ENCODE measurements around the gene DOCK7.

Gene DOCK7

DNA sequence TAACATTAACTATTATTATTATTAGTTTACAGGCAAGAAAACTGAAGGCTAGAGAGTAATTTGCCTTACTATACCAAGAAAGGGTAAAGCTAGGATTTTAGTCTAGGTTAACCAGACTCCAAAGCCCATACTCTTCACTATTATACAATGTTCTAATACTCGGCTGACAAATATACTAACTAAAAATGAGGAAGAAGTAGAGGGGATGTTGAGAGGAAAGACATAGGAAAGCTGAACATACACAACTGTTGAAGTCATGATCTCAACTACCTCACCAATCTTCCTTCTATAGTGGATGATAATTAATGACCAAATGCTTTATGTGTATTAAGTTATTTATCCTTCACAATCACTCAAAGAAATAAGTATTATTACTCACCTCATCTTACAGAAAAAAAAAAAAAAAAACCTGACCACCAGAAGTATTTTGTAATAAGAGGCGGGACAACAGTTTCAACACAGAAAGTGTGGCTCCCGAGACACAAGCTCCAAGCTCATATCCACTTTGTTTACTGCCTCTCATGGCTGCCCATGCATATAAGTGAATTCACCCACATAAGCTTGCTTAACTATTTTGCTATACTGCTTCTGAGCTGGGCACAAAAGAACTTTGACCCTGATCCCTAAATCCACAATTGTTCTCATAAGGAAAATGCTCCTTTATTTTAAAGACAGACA is 173.3 kb downstream of the DOCK7 start:
- DNase-seq (ENCODE audit: low spot score in 2 of 2): no peak
- no peak overlapping the region for H3K4me3 Mint-ChIP-seq
- no peak overlapping the region for H3K27ac Mint-ChIP-seq
- H3K27me3 Mint-ChIP-seq: no peaks in the 10 kb centered on the region
- peaks cover 14% of the 10 kb centered on the region for H3K36me3 Mint-ChIP-seq
- no peaks in the 10 kb centered on the region for H3K4me1 Mint-ChIP-seq
- no peak for ATAC-seq (ENCODE audit: low read depth)
- H3K9me3 Mint-ChIP-seq: peaks cover 3% of the 10 kb centered on the region

- Mint-ChIP-seq H3K4me1 (no peaks in the 10 kb centered on the region), H3K27me3 (no peaks in the 10 kb centered on the region), H3K4me3 (no peak overlapping the region), H3K9me3 (no peaks in the 10 kb centered on the region), H3K27ac (no peak overlapping the region), H3K36me3 (peaks cover 6% of the 10 kb centered on the region)
- ATAC-seq (ENCODE audit: low read depth) (no peak), DNase-seq (ENCODE audit: low spot score in 2 of 2) (no peak)
Measured at GRCh38 chr1:62513013-62513412, 175.2 kb downstream of the DOCK7 start.

DNA sequence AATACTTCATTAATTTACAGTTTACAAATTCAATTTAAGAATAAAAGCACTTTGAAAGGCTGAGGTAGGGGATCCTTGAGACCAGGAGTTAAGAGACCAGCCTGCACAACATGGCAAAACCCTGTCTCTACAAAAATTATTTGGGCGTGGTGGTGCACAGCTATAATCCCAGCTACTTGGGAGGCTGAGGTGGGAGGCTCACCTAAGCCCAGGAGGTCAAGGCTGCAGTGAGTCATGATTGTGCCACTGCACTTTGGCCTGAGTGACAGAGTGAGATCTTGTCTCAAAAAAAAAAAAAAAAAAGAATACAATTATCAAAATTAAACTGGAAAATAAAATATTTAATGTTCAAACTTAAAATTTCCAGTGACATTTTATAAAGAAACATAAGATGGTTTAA is 179.2 kb downstream of the DOCK7 start:
- ATAC-seq (ENCODE audit: low read depth) (no peak), DNase-seq (ENCODE audit: low spot score in 2 of 2) (no peak)
- no peaks in the 10 kb centered on the region for H3K4me1 Mint-ChIP-seq
- H3K9me3 Mint-ChIP-seq: no peaks in the 10 kb centered on the region
- no peak overlapping the region for H3K4me3 Mint-ChIP-seq
- H3K27me3 Mint-ChIP-seq: no peaks in the 10 kb centered on the region
- H3K36me3 Mint-ChIP-seq: peaks cover 10% of the 10 kb centered on the region
- H3K27ac Mint-ChIP-seq: no peak overlapping the region

- Mint-ChIP-seq H3K27me3 (no peaks in the 10 kb centered on the region), H3K4me1 (no peaks in the 10 kb centered on the region), H3K27ac (no peak overlapping the region), H3K4me3 (no peak overlapping the region), H3K36me3 (peaks cover 10% of the 10 kb centered on the region), H3K9me3 (no peaks in the 10 kb centered on the region)
- ATAC-seq (ENCODE audit: low read depth) (no peak), DNase-seq (ENCODE audit: low spot score in 2 of 2) (no peak)
Measured at GRCh38 chr1:62508187-62508758, 179.9 kb downstream of the DOCK7 start.

- ATAC-seq (ENCODE audit: low read depth) (no peak), DNase-seq (ENCODE audit: low spot score in 2 of 2) (no peak)
- H3K27ac Mint-ChIP-seq: no peak overlapping the region
- H3K9me3 Mint-ChIP-seq: no peaks in the 10 kb centered on the region
- H3K4me3 Mint-ChIP-seq: no peak overlapping the region
- peaks cover 11% of the 10 kb centered on the region for H3K36me3 Mint-ChIP-seq
- H3K4me1 Mint-ChIP-seq: no peaks in the 10 kb centered on the region
- no peaks in the 10 kb centered on the region for H3K27me3 Mint-ChIP-seq
Measured at GRCh38 chr1:62500210-62500609, 188.0 kb downstream of the DOCK7 start.

GRCh38 chr1:62494137-62494536 is 194.0 kb downstream of the DOCK7 start:
- no peaks in the 10 kb centered on the region for H3K4me1 Mint-ChIP-seq
- no peak overlapping the region for H3K27ac Mint-ChIP-seq
- H3K36me3 Mint-ChIP-seq: peaks cover 16% of the 10 kb centered on the region
- ATAC-seq (ENCODE audit: low read depth) (no peak), DNase-seq (ENCODE audit: low spot score in 2 of 2) (no peak)
- H3K9me3 Mint-ChIP-seq: no peaks in the 10 kb centered on the region
- no peaks in the 10 kb centered on the region for H3K27me3 Mint-ChIP-seq
- H3K4me3 Mint-ChIP-seq: no peak overlapping the region

DNA sequence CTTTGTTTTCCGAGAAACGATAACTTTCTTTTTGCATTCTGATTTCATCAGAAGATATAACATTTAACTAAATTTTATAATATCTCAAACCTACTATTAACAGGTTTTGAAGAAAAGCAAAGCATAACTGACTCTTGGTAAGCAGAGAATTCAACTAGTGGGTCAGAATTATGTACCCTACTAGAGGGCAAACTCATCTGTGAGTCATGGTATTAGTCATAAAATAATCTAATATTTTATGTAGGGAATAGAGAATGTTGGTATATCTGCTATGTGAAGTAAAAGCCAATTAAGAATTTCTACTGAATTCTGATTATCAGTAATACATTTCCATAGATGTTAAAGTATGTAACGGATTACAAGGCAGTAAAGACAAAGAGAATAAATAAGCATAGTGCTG is 194.5 kb downstream of the DOCK7 start:
- peaks cover 16% of the 10 kb centered on the region for H3K36me3 Mint-ChIP-seq
- H3K27me3 Mint-ChIP-seq: no peaks in the 10 kb centered on the region
- no peaks in the 10 kb centered on the region for H3K4me1 Mint-ChIP-seq
- H3K9me3 Mint-ChIP-seq: no peaks in the 10 kb centered on the region
- ATAC-seq (ENCODE audit: low read depth): no peak
- no peak overlapping the region for H3K27ac Mint-ChIP-seq
- H3K4me3 Mint-ChIP-seq: no peak overlapping the region
- no peak for DNase-seq (ENCODE audit: low spot score in 2 of 2)

- no peaks in the 10 kb centered on the region for H3K9me3 Mint-ChIP-seq
- H3K4me3 Mint-ChIP-seq: no peak overlapping the region
- H3K4me1 Mint-ChIP-seq: no peaks in the 10 kb centered on the region
- peaks cover 17% of the 10 kb centered on the region for H3K36me3 Mint-ChIP-seq
- ATAC-seq (ENCODE audit: low read depth): no peak
- no peaks in the 10 kb centered on the region for H3K27me3 Mint-ChIP-seq
- DNase-seq (ENCODE audit: low spot score in 2 of 2): no peak
- H3K27ac Mint-ChIP-seq: no peak overlapping the region
Measured at GRCh38 chr1:62492521-62492920, 195.7 kb downstream of the DOCK7 start.

- Mint-ChIP-seq H3K9me3 (no peaks in the 10 kb centered on the region), H3K27ac (no peak overlapping the region), H3K36me3 (peaks cover 15% of the 10 kb centered on the region), H3K27me3 (no peaks in the 10 kb centered on the region), H3K4me3 (no peak overlapping the region), H3K4me1 (peaks cover 6% of the 10 kb centered on the region)
- ATAC-seq (ENCODE audit: low read depth) (no peak), DNase-seq (ENCODE audit: low spot score in 2 of 2) (no peak)
Measured at GRCh38 chr1:62487956-62488355, 200.2 kb downstream of the DOCK7 start.

GRCh38 chr1:62484824-62485468 is 203.2 kb downstream of the DOCK7 start:
- Mint-ChIP-seq H3K9me3 (no peaks in the 10 kb centered on the region), H3K36me3 (peaks cover 17% of the 10 kb centered on the region), H3K4me1 (peaks cover 8% of the 10 kb centered on the region), H3K4me3 (peak overlapping the region; percentile 61), H3K27ac (no peak overlapping the region), H3K27me3 (no peaks in the 10 kb centered on the region)
- no peak for ATAC-seq (ENCODE audit: low read depth)
- DNase-seq (ENCODE audit: low spot score in 2 of 2): no peak

DNA sequence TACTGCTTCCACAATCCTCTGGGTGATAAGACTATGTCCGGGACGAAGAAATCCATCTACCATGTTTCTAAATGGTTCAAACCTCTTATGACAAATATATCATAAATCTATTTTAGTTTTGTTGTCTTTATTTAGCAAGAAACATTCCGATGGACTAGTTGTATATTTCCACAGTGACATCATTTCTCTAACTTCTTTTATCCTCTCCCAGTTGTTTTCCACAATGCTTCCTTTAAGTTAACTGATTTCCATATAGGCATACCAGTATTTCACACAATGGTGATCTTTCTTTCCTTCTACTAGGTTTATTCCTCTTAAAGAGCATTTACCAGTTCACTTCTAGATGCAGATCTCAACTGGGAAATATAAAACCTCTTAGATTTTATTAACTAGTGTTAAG is 206.5 kb downstream of the DOCK7 start:
- no peak overlapping the region for H3K4me3 Mint-ChIP-seq
- no peak overlapping the region for H3K27ac Mint-ChIP-seq
- ATAC-seq (ENCODE audit: low read depth) (no peak), DNase-seq (ENCODE audit: low spot score in 2 of 2) (no peak)
- peaks cover 8% of the 10 kb centered on the region for H3K4me1 Mint-ChIP-seq
- no peaks in the 10 kb centered on the region for H3K27me3 Mint-ChIP-seq
- peaks cover 17% of the 10 kb centered on the region for H3K36me3 Mint-ChIP-seq
- no peaks in the 10 kb centered on the region for H3K9me3 Mint-ChIP-seq

DNA sequence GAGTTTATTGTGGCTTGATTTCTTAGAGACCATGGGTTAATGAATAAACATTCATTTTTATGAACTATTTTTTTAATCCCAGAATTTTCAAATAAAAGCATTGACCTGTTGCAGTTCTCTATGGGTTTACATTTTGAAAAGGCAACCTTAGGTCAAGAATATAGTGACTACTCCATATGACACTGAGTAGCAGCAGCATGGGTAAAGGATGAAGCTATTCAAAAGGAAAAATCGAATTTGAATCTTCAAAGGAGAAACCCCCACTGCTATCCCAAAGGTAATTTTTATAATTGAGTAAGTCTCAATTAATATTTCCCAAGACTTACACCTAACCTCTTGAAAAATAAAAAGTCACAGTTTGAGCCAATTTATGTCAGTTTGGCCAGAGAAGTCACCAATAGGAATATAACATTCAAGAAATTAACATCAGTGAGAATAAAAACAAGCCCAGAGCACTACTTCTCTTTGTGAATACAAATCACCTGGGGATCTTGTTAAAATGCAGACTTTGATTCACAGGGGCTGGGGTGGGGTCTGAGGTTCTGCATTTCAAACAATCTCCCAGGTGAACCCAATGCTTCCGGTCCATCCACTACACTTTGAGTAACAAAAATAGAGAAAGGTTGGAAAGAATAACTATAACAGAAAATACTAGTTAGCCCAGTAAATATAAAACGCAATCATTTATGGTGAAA is 211.5 kb downstream of the DOCK7 start:
- H3K4me3 Mint-ChIP-seq: no peak overlapping the region
- no peak for DNase-seq (ENCODE audit: low spot score in 2 of 2)
- peaks cover 23% of the 10 kb centered on the region for H3K36me3 Mint-ChIP-seq
- H3K27ac Mint-ChIP-seq: no peak overlapping the region
- H3K9me3 Mint-ChIP-seq: no peaks in the 10 kb centered on the region
- no peak for ATAC-seq (ENCODE audit: low read depth)
- peaks cover under 1% of the 10 kb centered on the region for H3K4me1 Mint-ChIP-seq
- H3K27me3 Mint-ChIP-seq: no peaks in the 10 kb centered on the region

GRCh38 chr1:62467092-62467491 is 221.1 kb downstream of the DOCK7 start:
- Mint-ChIP-seq H3K9me3 (peaks cover 3% of the 10 kb centered on the region), H3K27ac (no peak overlapping the region), H3K4me1 (no peaks in the 10 kb centered on the region), H3K4me3 (no peak overlapping the region), H3K27me3 (no peaks in the 10 kb centered on the region), H3K36me3 (peaks cover 45% of the 10 kb centered on the region)
- DNase-seq (ENCODE audit: low spot score in 2 of 2) (no peak), ATAC-seq (ENCODE audit: low read depth) (no peak)

DNA sequence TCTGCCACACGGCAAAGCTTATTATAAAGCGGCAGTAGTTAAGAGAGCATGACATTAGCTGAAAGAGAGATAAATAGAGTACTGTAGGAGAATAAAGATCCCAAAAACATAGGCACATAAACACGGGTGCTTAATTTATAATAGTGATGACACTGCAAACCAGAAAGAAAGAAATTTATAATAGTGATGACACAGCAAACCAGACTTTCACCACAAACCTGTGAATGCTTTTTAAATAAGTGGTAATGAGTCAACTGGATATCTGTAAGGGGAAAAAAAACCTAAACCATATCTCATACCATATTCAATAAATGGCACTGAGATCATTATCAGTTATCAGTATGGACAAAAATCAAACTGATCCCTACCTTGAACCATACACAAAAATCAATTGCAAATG is 225.8 kb downstream of the DOCK7 start:
- Mint-ChIP-seq H3K4me3 (no peak overlapping the region), H3K27ac (no peak overlapping the region), H3K36me3 (peaks cover 16% of the 10 kb centered on the region), H3K27me3 (no peaks in the 10 kb centered on the region), H3K4me1 (no peaks in the 10 kb centered on the region), H3K9me3 (no peaks in the 10 kb centered on the region)
- no peak for ATAC-seq (ENCODE audit: low read depth)
- no peak for DNase-seq (ENCODE audit: low spot score in 2 of 2)
